Measurements from ENCODE around the gene DEPDC1B. TPM values are rescaled to one million over a fixed set of nuclear protein-coding genes. Genes with fewer than 3 reads are reported as not detected.
"Not testable (repeated sequence)": the region's sequence is repeated elsewhere in the genome, so short reads cannot be mapped to it uniquely, and the experiment has no call there.

DEPDC1B gene
- total RNA-seq, 2 donors from 2014 or later, result 29.5 to 34.5 TPM

DNA sequence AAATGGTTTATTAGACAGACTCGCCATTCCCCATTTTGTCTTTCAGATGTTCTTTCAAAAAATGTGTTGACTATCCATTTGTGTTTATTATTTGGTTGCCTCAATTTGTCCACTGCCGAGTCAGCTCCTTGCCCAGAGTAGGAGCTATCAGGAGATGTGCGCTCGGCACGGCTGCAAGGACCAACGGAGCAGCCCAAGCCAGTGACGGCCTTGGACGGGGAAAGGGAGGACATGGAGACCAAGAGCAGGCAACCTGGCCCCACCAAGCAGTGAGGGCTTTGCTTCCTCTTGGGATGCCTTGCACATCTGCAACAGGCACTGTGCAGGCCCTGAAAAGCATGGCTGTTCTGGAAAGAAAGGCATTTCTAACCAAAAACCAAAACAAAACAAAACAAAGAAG lies 69.8 kb downstream of the DEPDC1B start:
- ATAC-seq (replicated peaks in 1 of 2) (no peak), DNase-seq (no peak)
- Mint-ChIP-seq H3K36me3 (ENCODE audit: insufficient read depth in 2 of 2) (no peaks in the 10 kb centered on the region), H3K4me3 (no peak overlapping the region), H3K9me3 (peaks cover 2% of the 10 kb centered on the region in 2 donors), H3K27ac (no peak overlapping the region), H3K27me3 (ENCODE audit: low read depth) (no peaks in the 10 kb centered on the region), H3K4me1 (ENCODE audit: low read depth) (no peaks in the 10 kb centered on the region)

DNA sequence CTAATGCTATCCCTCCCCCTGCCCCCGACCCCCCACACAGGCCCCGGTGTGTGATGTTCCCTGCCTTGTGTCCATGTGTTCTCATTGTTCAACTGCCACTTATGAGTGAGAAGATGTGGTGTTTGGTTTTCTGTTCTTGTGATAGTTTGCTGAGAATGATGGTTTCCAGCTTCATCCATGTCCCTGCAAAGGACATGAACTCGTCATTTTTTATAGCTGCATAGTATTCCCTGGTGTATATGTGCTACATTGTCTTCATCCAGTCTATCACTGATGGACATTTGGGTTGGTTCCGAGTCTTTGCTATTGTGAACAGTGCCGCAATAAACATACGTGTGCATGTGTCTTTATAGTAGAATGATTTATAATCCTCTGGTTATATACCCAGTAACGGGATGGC lies 75.1 kb downstream of the DEPDC1B start:
- H3K36me3 Mint-ChIP-seq (ENCODE audit: insufficient read depth in 2 of 2); H3K9me3 Mint-ChIP-seq; ATAC-seq (replicated peaks in 1 of 2); H3K27ac Mint-ChIP-seq; DNase-seq; H3K27me3 Mint-ChIP-seq (ENCODE audit: low read depth); H3K4me3 Mint-ChIP-seq; H3K4me1 Mint-ChIP-seq (ENCODE audit: low read depth): not testable (repeated sequence)

DNA sequence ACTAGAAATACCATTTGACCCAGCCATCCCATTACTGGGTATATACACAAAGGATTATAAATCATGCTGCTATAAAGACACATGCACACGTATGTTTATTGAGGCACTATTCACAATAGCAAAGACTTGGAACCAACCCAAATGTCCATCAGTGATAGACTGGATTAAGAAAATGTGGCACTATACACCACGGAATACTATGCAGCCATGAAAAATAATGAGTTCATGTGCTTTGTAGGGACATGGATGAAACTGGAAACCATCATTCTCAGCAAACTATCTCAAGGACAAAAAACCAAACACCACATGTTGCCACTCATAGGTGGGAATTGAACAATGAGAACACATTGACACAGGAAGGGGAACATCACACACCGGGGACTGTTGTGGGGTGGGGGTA lies 79.2 kb downstream of the DEPDC1B start:
- not testable (repeated sequence) for H3K36me3 Mint-ChIP-seq (ENCODE audit: insufficient read depth in 2 of 2); H3K27me3 Mint-ChIP-seq (ENCODE audit: low read depth); H3K27ac Mint-ChIP-seq; H3K4me3 Mint-ChIP-seq; ATAC-seq (replicated peaks in 1 of 2); H3K4me1 Mint-ChIP-seq (ENCODE audit: low read depth); DNase-seq; H3K9me3 Mint-ChIP-seq

DNA sequence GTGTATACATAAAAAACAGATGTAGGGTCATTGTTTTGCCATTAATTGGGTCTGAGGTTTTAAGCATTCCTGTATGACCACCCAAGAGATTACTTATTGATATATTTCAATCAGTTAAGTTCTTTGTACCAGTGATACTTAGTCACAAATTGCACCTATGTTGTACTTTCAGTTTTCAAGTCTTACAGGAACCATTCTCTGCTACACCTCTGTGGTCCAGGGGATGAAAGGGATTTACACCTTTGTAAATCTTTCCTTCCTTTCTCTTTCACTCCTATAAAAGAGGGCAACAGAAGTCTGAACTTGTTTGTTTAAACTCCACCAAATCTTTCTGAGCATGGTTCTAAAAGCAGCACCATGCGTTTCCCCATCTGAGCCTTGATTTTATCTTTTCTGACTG lies 86.1 kb downstream of the DEPDC1B start:
- ATAC-seq (replicated peaks in 1 of 2), result no peak
- H3K27ac Mint-ChIP-seq, result no peak overlapping the region
- peaks cover 0 to 2% of the 10 kb centered on the region in 2 donors for H3K36me3 Mint-ChIP-seq (ENCODE audit: insufficient read depth in 2 of 2)
- peaks cover 8% of the 10 kb centered on the region for H3K4me1 Mint-ChIP-seq (ENCODE audit: low read depth)
- DNase-seq, result no peak
- no peaks in the 10 kb centered on the region for H3K27me3 Mint-ChIP-seq (ENCODE audit: low read depth)
- H3K4me3 Mint-ChIP-seq, result no peak overlapping the region
- peaks cover 4% of the 10 kb centered on the region in 2 donors for H3K9me3 Mint-ChIP-seq

GRCh38 chr5:60611099-60611740 lies 88.7 kb downstream of the DEPDC1B start:
- H3K27ac Mint-ChIP-seq, result no peak overlapping the region
- H3K9me3 Mint-ChIP-seq, result peaks cover 0 to 2% of the 10 kb centered on the region in 2 donors
- peaks cover 0 to 2% of the 10 kb centered on the region in 2 donors for H3K36me3 Mint-ChIP-seq (ENCODE audit: insufficient read depth in 2 of 2)
- no peaks in the 10 kb centered on the region for H3K27me3 Mint-ChIP-seq (ENCODE audit: low read depth)
- H3K4me1 Mint-ChIP-seq (ENCODE audit: low read depth), result peaks cover 8% of the 10 kb centered on the region
- DNase-seq (no peak), ATAC-seq (replicated peaks in 1 of 2) (no peak)
- no peak overlapping the region for H3K4me3 Mint-ChIP-seq

GRCh38 chr5:60604771-60605170 lies 95.2 kb downstream of the DEPDC1B start:
- ATAC-seq (replicated peaks in 1 of 2) (no peak), DNase-seq (no peak)
- Mint-ChIP-seq H3K36me3 (ENCODE audit: insufficient read depth in 2 of 2) (peaks cover 0 to 4% of the 10 kb centered on the region in 2 donors), H3K27ac (no peak overlapping the region), H3K9me3 (no peaks in the 10 kb centered on the region), H3K4me1 (ENCODE audit: low read depth) (no peaks in the 10 kb centered on the region), H3K27me3 (ENCODE audit: low read depth) (no peaks in the 10 kb centered on the region), H3K4me3 (no peak overlapping the region)

DNA sequence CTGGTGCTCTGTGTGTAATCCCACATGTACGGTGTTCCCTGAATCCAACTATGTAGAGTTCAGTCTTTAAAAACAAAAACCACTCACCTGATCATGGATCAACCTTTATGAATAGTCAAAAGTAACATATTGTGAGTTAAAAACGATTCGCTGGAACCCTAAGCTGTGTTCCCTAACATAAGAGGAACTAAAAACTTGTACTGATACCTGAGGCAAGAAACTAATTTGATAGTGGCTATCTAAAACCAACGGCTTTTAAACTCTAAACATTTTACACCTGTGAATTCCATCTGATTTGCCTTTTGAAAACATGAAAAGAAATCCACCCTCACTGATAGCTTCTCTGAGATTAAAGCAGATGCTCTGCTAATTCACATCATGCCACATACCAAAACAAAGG lies 101.5 kb downstream of the DEPDC1B start:
- Mint-ChIP-seq H3K36me3 (ENCODE audit: insufficient read depth in 2 of 2) (peaks cover 0 to 4% of the 10 kb centered on the region in 2 donors), H3K9me3 (no peaks in the 10 kb centered on the region), H3K4me1 (ENCODE audit: low read depth) (peaks cover 9% of the 10 kb centered on the region), H3K4me3 (no peak overlapping the region), H3K27ac (peak overlapping the region; percentile 43), H3K27me3 (ENCODE audit: low read depth) (no peaks in the 10 kb centered on the region)
- DNase-seq, result no peak
- no peak for ATAC-seq (replicated peaks in 1 of 2)

GRCh38 chr5:60597572-60598320 lies 102.2 kb downstream of the DEPDC1B start:
- Mint-ChIP-seq H3K4me3 (no peak overlapping the region), H3K36me3 (ENCODE audit: insufficient read depth in 2 of 2) (peaks cover 0 to 4% of the 10 kb centered on the region in 2 donors), H3K9me3 (no peaks in the 10 kb centered on the region), H3K27ac (peak overlapping the region; percentile 43), H3K4me1 (ENCODE audit: low read depth) (peaks cover 9% of the 10 kb centered on the region), H3K27me3 (ENCODE audit: low read depth) (no peaks in the 10 kb centered on the region)
- ATAC-seq (replicated peaks in 1 of 2) (no peak), DNase-seq (no peak)

GRCh38 chr5:60594715-60595477 lies 105.1 kb downstream of the DEPDC1B start:
- Mint-ChIP-seq H3K27me3 (ENCODE audit: low read depth) (no peaks in the 10 kb centered on the region), H3K4me3 (no peak overlapping the region), H3K27ac (no peak overlapping the region), H3K9me3 (peaks cover 0 to 1% of the 10 kb centered on the region in 2 donors), H3K4me1 (ENCODE audit: low read depth) (peaks cover 9% of the 10 kb centered on the region), H3K36me3 (ENCODE audit: insufficient read depth in 2 of 2) (peaks cover 0 to 2% of the 10 kb centered on the region in 2 donors)
- no peak for ATAC-seq (replicated peaks in 1 of 2)
- DNase-seq, result no peak

DNA sequence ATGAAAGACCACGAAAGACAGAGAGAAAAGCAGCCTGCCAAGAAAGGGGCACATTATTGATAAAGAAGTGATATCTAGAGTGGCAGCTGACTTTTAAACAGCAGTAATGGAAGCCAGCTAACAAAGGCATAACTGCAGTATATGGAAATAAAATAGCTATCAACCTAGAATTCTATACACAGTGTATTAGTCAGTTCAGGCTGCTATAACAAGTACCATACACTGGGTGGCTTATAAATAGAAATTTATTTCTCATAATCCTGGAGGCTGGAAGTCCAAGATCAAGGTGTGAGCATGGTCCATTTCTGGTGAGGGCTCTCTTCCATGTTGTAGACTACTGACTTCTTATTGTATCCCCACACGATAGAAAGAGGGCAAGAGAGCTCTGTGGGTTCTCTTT lies 109.8 kb downstream of the DEPDC1B start:
- peaks cover 0 to 3% of the 10 kb centered on the region in 2 donors for H3K9me3 Mint-ChIP-seq
- no peak for DNase-seq
- no peak for ATAC-seq (replicated peaks in 1 of 2)
- H3K4me1 Mint-ChIP-seq (ENCODE audit: low read depth), result no peaks in the 10 kb centered on the region
- H3K4me3 Mint-ChIP-seq, result no peak overlapping the region
- H3K27ac Mint-ChIP-seq, result no peak overlapping the region
- peaks cover 0 to 2% of the 10 kb centered on the region in 2 donors for H3K36me3 Mint-ChIP-seq (ENCODE audit: insufficient read depth in 2 of 2)
- no peaks in the 10 kb centered on the region for H3K27me3 Mint-ChIP-seq (ENCODE audit: low read depth)

GRCh38 chr5:60587312-60587711 lies 112.7 kb downstream of the DEPDC1B start:
- not testable (repeated sequence) for H3K27me3 Mint-ChIP-seq (ENCODE audit: low read depth); H3K9me3 Mint-ChIP-seq; H3K4me3 Mint-ChIP-seq; ATAC-seq (replicated peaks in 1 of 2); H3K4me1 Mint-ChIP-seq (ENCODE audit: low read depth); H3K36me3 Mint-ChIP-seq (ENCODE audit: insufficient read depth in 2 of 2); H3K27ac Mint-ChIP-seq; DNase-seq

DNA sequence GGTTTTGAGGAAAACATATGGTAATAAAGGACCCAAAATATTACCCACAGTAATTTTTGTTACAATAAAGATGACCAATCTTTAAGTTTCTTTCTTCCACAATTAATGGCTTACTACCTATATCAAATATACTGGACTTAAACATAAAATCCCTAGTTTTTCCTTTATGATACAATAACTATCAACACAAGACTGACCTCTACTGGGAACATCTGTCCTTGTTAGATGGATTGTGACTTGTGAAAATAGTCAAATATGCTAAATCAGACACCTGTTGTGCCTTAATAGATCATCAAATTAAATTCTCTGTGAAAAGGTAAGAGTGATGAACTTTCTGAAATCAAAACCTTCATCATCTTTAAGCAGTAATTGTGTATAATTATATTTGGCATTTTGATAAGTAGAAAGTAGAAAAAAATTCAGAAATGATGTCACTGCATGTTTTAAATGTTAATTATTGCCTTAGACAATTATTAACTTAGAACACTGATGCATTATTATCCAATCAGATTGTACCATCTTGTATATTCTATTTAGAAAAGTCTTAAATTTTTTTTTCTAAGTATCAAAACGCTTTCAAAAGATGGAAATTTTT lies 113.6 kb downstream of the DEPDC1B start:
- Mint-ChIP-seq H3K27me3 (ENCODE audit: low read depth) (no peaks in the 10 kb centered on the region), H3K27ac (no peak overlapping the region)

DNA sequence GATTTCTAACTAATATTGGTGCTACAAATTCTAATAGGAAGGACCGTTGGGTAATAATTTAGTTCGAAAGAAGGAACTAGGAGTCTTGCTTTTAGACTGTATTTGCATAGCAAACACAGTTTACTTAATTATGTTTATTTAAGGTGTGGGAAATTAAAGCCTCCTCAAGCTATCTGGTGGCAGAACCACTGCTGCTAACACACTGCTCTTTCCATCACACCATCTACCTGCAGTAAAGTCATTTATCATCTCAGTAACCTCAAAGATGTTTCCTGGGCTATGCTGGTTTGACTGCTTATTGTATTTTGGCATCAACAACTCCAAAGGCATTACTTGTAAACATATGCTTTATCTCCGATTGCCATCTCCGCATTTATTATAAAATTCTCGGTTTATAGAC lies 114.3 kb downstream of the DEPDC1B start:
- DNase-seq (no peak), ATAC-seq (replicated peaks in 1 of 2) (no peak)
- Mint-ChIP-seq H3K4me1 (ENCODE audit: low read depth) (no peaks in the 10 kb centered on the region), H3K9me3 (peaks cover 0 to 3% of the 10 kb centered on the region in 2 donors), H3K27ac (no peak overlapping the region), H3K27me3 (ENCODE audit: low read depth) (no peaks in the 10 kb centered on the region), H3K4me3 (no peak overlapping the region), H3K36me3 (ENCODE audit: insufficient read depth in 2 of 2) (no peaks in the 10 kb centered on the region)

More for the DNA sequence above, 113.6 kb downstream of the DEPDC1B start:
- Mint-ChIP-seq H3K4me1 (ENCODE audit: low read depth) (no peaks in the 10 kb centered on the region), H3K36me3 (ENCODE audit: insufficient read depth in 2 of 2) (no peaks in the 10 kb centered on the region), H3K4me3 (no peak overlapping the region), H3K9me3 (peaks cover 0 to 3% of the 10 kb centered on the region in 2 donors)
- no peak for ATAC-seq (replicated peaks in 1 of 2)
- DNase-seq, result no peak

Measured in activated T-cell treated with anti-CD3 and anti-CD28 coated beads, Interleukin-2, amount 50 U/mL, for 72 hours (primary cell).